Measurements from ENCODE around the gene PCTP.
A peak's percentile ranks its signal among the peaks of the same experiment; 100 is the strongest.

Gene PCTP

DNA sequence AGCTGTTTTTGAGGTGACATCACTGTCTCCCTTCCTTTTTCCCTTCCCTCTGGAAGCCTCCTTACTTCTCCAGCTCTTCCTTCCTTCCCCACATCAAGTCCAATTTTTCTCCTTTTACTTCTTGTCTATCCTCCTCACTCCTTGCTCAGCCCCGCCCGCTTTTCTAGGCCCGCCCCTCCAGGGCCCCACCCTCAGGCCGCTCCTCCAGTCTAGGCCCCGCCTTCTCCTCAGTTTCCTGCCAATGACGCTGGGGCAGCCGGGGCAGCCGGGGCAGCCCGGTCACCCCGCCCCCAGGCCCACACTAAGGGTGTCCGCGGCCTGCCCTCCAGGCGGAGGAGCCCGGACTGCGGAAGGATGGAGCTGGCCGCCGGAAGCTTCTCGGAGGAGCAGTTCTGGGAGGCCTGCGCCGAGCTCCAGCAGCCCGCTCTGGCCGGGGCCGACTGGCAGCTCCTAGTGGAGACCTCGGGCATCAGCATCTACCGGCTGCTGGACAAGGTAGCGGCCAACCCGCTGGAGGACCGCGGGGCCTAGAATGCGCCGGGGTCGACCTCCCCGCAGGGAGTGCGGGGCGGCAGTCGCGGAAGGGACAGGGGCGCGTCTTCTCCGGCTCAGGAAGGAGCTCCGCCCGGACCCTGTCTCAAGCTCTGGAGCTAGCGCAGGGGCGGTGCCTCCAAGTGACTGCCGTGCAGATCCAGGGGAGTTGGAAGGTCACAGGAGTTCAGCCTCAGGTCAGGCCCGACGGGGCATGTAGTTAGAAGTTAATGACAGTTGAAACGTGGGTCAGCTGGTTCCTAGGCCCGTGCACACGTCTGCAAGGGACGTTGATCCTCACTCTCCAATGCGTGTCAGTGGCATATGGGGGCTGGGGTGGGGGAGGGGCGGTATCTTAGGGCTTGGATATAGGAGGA, at the start of gene PCTP:
PCTP (plus strand) TSS at position 302 of the 908 bp plus-strand sequence; CDS start at position 355, 53 bp downstream.
- peak; percentile 90 for DNase-seq

- no peak for DNase-seq
Measured at GRCh38 chr17:55702150-55702549, 48.7 kb upstream of the PCTP start.

- DNase-seq: no peak
Measured at GRCh38 chr17:55704401-55704800, 46.5 kb upstream of the PCTP start.

DNA sequence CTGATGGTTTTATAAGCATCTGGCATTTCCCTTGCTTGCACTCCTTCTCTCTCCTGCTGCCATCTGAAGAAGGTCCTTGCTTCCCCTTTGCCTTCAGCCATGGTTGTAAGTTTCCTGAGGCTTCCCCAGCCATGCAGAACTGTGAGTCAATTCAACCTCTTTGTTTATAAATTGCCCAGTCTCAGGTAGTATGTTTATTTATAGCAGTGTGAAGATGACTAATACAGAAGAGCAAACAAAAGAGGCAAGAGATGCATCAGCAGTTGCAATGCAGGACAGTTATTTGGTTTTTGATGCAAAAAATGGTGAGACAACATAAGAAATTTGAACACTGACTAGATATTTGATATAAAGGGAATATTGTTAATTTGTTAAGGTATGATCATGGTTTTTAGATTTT, 45.0 kb upstream of the PCTP start:
- DNase-seq: no peak

GRCh38 chr17:55706808-55707773, 43.8 kb upstream of the PCTP start:
- no peak for DNase-seq

DNA sequence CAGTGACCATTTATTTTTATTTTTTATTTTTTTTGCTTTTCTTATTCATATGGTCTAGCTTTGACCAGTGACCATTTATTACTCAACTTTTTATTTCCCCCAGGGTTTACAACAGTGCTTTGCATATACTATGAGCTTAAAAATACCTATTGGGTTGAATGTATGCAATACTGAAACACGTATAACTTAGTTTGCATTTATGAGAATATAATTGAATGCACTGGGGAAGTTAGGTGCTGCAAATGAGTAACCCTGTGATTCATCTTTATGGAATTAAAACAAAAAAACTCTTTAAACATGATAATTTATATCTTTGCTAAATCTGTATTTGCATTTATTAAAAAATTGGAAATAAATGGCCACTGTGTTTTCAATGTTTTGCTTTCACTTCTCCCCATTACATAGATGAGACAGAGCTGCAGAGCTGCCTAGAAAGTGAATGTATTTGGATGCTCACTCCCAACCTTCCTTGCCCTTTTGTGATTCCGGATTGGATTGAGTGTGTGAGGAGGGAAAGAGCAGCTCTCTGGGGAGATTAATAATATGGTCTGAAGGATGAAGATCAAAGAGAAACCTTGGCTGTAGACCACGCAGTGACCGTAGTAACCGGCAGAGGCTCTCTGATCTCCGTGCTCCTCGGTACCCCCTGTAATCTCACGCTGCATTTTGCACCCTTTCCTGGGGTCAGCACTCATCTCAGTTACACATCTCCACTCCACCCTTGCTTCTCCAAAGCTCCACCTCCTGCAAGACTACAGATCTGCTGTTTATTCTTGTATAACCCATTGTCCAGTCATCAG, 42.5 kb upstream of the PCTP start:
- no peak for DNase-seq

DNA sequence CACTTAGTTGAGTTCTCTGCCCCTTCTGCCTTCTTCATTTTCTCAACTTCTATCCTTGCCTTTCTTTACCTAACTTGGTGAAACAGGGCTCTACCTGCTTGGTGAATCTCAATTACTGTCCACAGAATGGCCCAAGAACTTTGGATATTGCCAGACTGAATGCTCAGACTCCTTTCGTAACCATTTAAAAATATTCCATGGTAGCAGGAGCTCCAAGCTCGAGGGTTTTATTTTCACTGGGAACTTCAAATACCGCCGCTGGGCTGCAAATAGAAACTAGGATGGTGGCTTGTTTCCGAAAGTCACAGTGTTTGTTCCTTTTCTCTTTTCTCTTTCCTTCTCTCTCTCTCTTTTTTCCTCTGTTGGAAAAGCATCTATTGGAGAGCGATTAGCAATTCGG, 41.4 kb upstream of the PCTP start:
- DNase-seq: no peak

DNA sequence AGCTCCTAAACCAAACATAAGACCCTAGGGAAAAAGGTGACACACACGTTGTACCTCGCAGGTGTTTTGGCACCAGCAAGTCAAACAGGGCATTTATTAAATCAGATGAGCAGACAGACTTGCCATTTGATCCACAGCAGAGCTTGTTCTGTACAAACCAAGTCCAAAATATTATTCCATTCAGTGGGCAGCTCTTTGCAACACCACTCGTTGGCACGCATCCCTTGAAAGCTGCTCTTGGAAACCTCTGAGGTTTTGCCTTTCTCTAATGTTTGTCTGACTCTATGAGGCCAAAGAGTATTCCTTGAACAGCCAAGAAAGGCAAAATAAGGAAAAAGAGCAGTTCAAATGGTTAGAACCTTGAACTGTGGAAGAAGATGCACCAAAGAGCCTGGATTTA, 40.9 kb upstream of the PCTP start:
- no peak for DNase-seq

DNA sequence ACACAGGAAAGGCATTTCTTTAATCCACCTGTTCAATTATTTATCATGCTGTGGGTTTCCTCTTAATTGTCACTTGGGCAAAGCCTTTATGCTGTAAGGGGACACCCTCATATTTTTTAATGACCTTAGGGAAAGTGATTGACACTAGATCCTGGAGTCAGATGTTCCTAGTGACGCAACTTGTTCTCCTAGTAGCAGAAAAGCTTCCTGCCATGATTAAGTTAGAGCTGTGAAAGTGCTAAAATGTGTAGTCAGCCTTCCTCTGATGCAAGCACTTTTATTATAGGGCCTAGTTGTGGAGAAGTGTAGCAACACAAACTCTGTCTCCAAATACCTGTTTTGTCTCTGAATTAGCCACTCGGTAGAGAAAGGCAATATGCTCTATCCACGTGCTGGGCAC, 40.4 kb upstream of the PCTP start:
- no peak for DNase-seq

DNA sequence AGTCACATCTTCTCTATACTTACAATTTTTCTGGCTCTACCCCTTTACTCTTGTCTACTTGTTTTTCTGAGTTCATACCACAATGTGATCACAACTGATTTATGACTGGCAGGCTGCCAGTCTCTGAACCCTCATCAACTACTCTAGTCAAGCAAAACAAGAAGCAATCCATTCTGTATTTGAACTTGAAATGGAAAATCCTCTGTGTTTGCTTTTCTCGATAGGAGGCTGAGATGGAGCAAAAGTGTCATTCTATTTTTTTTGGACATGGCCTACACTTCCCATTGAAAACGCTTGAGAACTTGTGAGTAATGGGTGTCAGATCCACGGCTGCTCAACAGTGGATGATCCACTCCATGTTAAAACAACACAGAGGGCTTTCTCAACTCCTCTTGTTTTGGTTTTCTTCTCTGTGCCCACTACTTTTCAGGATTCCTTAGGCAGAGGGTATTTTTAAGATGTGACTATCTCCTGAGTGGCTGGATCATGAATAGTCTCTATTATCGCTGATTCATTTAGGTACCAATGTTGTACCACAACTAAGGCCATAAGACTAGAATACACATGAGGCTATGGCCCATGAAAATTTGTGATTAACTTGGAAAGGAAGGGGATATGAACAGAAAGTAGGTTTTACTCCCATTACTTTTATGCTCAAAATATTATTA, 39.9 kb upstream of the PCTP start:
- no peak for DNase-seq

DNA sequence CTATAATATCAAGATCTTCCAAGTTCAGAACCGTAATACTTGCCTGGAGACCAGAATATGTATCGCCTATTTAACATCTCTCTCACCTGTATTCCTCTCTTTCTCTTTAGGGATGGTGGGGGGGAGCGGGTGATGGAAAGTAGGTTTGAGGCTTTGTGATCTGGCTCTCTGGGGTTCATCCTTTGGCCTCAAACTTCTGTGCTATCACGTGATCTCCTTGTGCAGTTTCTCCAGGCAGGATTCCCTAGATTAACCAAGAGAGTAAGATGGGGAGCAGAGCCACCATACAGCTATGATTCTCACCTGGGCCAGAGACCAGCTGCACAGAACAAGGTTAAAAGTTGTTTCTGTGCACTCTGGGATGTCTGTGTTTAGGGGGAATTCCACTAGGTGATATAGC, 33.4 kb upstream of the PCTP start:
- DNase-seq: no peak

GRCh38 chr17:55717898-55718735, 32.7 kb upstream of the PCTP start:
- DNase-seq: peak; percentile 70

GRCh38 chr17:55720919-55721836, 29.7 kb upstream of the PCTP start:
- no peak for DNase-seq

GRCh38 chr17:55722016-55722736, 28.7 kb upstream of the PCTP start:
- peak; percentile 34 for DNase-seq

DNA sequence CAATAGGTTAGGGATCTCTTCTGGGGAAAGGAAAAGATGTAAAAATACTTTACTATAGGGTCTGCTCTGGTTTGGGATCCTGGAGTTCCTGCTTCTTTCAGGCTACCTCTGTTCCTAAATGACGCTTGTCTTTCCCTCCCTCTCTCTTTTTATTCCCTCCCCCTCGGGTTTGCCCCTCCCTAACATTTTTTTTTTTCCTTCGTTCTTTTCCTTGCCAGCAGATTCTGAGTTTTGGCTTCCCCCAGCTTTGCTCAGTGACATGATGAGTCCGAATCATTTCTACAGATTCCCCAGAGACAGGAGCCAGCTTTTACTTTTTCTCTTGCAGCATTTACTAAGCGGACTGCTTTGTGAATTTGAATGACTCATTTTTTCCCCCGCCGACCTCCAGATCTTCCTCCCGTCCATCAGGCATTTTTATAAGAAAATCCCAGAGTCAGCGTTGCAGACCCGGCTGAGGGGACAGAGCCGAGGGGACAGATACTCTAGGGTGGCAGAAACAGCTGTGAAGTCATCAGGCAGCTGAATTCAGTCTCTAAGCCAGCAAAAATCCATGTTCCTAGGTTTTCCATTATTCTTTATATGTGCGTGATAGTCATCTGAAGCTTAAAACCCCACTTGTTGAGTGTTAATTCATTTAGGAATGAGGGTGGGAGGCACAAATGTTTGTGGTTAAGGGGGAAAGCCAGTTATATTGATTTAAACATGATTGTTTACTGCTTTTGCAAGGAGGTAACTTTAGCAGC, 27.9 kb upstream of the PCTP start, which contains the start of gene TMEM100:
TMEM100 (minus strand) TSS at position 123 of the 746 bp plus-strand sequence. CDS start 1,794 bp downstream, outside the sequence.
- DNase-seq: peak; percentile 94

DNA sequence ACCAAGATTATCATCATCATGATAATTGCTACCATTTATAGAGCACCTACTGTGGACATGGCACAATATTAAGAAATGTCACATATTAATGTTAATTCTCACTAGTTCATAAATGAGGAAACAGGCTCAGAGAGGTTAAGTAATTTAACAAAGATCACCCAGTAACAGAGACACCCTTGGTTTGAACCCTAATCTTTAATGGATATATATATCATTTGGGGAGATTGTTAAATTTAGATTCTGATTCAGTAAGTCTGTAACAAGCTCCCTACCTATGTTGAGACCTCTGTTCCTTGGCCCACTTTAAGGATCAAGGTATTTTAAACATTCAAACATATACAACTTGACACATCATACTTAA, 27.4 kb upstream of the PCTP start:
- DNase-seq: no peak

- peak; percentile 98 for DNase-seq
Measured at GRCh38 chr17:55726440-55726839, 24.4 kb upstream of the PCTP start.

GRCh38 chr17:55727275-55727674, 23.6 kb upstream of the PCTP start:
- no peak for DNase-seq

DNA sequence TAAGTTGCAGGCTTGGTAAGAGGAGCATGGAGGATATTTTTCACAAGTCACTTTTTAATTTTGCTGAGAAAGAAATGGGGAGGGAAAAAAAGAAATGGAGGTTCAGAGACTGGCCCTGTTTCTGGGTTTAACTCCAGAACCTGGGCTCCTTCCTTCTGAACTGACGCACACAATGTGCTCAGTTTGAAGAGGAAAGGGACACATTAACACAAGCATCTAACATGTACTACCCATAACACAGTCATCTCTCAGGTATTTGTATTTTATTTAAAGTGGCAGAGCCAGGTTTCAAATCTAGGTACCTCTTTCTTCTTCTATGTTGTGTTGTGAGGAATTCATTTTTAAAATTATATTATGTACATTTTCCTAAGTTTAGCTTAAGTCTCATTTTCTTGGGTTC, 22.9 kb upstream of the PCTP start:
- DNase-seq: no peak
